GM12873 (cell line): ENCODE results near the gene EFTUD2.

ENCODE experiments used
- CTCF ChIP-seq: IDR thresholded peaks from 2 replicates; pipeline ENCODE4 v1.5.1; 2012; ENCODE audit warnings: low read depth, mild to moderate bottlenecking, moderate library complexity, low read length, control low read depth; ENCODE audit not compliant: insufficient read depth; ENCODE audit errors: missing control alignments

The EFTUD2 gene

GRCh38 chr17:44863061-44863918 lies 36.0 kb downstream of the EFTUD2 start:
- TF ChIP-seq CTCF: no peak

GRCh38 chr17:44862278-44862914 lies 36.8 kb downstream of the EFTUD2 start:
- no peak for TF ChIP-seq CTCF

GRCh38 chr17:44859701-44860100 lies 39.5 kb downstream of the EFTUD2 start:
- TF ChIP-seq CTCF: no peak

DNA sequence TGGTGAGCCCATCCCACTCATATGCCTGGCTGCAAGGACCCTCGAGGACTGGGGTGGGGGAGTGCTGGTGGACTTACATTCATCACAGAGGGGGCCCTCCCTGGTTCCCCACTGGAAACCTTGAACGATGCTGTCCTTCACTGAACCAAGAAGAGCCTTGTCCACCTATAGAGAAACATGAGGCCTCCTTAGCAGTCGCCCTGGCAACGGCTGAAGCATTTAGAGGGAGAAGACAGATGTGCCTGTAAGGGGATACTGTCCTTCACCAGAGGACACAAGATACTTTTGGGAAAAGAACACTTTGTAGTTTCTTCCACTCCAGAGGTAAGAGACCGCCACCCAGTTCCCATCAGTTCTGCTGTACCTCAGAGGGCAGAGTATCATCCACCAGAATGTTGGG lies 45.1 kb downstream of the EFTUD2 start:
- TF ChIP-seq CTCF: no peak

DNA sequence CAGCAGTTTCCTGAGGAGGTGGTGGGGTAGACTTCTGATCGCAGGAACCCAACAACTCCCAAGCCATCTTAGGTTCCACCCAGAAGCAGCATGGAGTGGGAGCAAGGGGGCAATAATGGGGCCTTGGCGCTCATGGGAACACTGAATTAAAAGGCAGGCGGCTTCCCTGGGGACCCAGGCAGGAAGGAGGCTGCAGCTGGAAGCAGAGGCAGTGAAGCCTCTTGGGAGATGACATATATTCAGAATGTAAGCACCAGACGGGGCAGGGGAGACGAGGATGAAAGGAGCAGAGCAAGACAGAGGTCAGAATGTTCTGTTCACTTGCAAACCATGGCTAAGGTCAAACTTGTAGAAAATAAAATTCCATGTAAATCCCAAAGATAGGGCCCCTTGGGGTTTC lies 48.6 kb downstream of the EFTUD2 start:
- no peak for TF ChIP-seq CTCF

GRCh38 chr17:44850025-44850424 lies 49.2 kb downstream of the EFTUD2 start:
- TF ChIP-seq CTCF: no peak

GRCh38 chr17:44848961-44849489 lies 50.2 kb downstream of the EFTUD2 start:
- no peak for TF ChIP-seq CTCF
